Medulla oblongata (tissue), 1 donor: ENCODE results near the gene UMAD1.

Source experiments
- DNase-seq: peaks from one replicate; pipeline ENCODE4 v3.0.0-alpha.2; 2015; ENCODE audit errors: extremely low spot score

Gene UMAD1

GRCh38 chr7:7720750-7721621 lies 80.4 kb downstream of the UMAD1 start:
- no peak for DNase-seq

GRCh38 chr7:7731732-7732131 lies 91.2 kb downstream of the UMAD1 start:
- DNase-seq: no peak

DNA sequence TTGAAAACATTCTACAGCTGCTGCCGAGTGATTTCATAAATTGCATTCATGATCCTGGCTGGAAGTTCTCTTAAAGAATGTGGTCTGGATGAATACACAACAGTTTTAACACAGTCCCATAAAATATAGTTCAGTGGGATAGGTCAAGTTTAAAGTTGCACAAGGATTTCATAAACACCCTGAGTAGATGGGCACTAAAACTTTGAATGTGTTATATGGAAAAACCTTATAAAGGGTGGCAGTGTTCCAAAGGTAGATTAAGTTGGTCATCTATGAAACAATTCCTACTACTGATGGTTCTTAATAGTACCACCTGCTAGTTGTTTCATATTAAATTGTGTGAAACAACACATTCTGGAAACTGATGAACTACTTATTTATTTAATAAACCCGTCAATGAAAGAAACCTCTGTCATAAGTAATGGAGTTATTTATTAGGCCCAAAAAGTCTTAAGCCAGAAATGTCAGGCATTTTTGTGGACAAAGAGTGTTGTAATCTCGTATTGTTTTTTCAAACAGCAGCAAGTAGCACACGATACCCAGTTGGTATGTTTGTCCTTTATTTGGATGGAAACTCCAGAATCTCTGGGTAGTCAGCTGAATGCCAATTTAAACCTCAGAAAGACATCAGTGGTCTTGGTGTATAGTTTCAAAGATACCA lies 92.2 kb downstream of the UMAD1 start:
- no peak for DNase-seq

- DNase-seq: no peak
Measured at GRCh38 chr7:7736671-7737070, 96.1 kb downstream of the UMAD1 start.

DNA sequence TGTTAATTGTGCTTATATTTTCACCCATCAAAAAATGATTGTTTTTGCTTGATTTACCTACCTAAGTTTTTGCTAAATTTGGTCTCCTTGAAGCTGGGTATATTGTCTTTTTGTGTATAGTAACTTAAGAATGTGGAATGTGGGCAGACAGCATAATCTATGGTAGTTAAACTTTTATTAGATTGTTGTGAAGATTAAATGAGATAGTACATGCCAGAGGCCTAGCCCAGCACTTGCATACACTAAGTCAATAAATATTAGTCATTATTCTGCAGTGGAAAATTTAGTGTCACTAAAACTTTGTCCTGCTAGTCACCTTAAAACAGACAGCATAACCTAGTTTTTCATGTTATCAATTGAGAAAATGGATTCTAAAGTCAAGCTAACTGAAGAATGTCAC lies 97.1 kb downstream of the UMAD1 start:
- no peak for DNase-seq

DNA sequence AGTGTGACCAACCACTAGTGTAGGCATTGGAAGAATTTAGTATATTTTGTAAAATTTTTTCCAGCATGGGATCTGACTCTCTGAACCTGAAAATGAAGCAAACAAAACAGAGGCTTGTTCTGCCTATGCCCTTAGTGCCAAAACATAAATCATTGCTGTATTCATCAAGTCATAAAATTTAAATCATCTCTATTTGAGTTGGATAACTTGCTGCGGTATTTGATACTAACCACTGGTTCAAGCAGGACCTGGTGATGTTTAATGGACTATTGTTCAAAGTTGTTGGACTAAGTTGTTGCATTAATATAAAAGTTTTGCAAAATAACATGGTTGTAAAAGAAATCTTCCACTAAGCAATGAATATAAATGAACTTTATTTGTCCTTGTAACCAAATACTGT lies 97.6 kb downstream of the UMAD1 start:
- DNase-seq: no peak

- DNase-seq: no peak
Measured at GRCh38 chr7:7738622-7739021, 98.1 kb downstream of the UMAD1 start.

DNA sequence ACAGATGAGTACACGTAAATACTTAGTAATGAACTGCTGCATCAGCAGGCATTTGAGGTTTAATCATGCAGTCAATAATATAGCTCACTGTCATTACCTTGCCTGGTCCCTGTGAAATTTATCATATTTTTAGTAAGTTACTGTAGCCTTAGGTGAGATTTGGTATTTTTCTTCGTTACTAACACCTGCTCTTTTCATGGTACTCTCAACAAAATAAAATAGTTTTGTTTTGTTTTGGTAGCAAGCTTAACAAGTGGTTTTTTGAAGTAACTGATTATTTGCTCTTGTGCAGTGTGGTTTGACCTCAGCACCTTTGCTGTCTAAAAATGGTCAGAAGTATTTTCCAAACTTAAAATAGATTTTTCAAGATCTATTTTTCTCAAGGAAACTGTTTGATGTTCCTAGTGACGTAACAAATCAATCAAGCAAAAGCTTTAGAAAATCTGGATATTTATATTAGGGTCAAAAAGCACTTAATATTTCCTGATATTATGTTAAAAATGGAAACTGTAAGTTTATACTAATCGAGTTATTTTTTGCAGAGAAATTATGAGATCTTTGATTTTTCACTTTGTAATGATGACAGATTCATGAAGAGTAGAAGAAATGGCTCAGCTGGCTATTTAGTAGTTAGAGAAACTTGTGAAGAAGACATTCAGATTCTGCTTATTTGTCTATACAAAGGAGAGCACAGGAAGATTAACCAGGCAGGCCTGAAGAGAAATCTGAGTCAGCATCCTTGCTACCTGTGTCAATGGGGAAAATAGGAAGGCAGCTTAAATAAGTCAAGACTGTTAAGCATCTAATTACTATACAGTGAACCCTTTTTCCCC lies 98.9 kb downstream of the UMAD1 start:
- peak; percentile 15 for DNase-seq

DNA sequence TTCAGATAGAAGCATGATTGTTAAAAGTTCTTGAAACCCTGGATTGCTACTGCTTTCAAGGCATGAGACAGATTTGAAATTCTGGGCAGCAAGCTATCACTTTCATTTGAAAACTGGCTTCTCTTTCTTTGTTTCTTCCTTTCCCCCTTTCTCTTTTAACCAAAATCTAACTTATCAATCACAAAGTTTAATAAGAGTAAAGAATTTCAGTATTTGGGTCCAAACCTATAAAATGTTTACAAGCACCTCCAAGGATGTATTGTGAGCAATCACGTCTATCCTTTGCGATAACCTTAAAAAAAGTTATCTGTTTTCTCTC lies 99.4 kb downstream of the UMAD1 start:
- DNase-seq: no peak

- no peak for DNase-seq
Measured at GRCh38 chr7:7742223-7742622, 101.7 kb downstream of the UMAD1 start.

- DNase-seq: no peak
Measured at GRCh38 chr7:7745258-7745657, 104.7 kb downstream of the UMAD1 start.

DNA sequence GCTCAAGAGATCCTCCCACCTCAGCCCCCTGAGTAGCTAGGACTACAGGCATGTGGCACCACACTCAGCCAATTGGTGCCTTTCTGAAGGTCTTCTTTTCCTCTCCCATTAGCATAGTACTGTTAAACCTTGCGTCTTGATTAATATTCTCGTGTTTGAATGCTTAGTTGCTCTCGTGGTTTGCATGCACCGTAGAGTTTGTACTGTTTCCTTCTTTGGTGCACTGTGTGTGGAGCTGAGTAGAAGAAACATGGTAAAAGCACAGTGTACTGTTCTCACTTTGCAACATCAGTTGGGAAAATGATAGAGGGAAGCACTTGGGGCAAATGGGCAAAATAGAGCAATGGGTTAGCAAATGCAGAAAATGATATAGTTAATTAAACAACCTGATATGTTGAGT lies 105.4 kb downstream of the UMAD1 start:
- no peak for DNase-seq

DNA sequence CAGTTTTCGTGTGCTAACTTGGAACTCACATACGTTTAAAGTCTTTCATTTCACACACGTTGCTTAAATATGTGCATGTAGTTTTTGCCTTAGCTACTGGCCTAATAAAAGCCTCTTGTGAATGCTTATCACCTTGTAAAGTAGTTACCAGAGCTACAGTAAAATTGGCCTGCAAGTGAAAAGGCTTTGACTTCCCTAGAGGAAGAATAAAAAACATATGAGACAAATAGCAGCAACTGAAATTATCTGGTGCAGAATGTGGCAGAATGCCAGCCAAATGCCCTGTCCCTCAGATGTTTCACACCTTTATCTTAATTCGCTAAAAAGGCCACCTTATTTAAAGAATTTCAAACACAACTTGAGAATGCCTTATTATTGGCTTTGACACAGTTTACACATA lies 105.9 kb downstream of the UMAD1 start:
- no peak for DNase-seq

DNA sequence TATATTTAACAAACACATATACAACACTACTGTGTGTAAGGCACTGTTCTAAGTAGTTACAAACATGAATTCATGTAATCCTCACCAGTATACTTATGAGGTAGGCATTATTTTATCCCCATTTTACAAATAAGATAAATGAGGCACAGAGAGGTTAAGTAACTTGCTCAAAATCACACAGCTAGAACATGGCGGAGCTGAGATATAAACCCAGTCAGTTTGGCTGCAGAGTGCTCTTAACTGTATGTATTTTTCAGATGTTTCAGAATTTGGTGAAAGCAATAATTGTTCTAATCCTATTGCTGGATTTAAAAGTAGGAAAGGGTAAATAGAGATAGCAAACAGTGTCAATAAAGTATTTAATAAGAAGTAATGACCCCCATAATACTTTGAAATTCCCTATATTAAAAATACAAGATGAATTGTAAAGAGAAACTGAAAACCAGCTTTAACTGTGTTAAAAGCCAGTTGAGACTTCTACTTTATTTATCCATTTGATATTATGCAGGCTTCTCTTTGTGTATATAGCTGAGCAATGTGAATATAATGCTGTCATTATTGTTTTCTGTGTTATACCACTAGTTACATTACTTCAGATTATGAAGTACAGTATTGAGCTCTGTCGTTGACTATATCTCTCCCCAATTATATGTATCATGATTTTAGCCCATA lies 110.2 kb downstream of the UMAD1 start:
- DNase-seq: no peak

DNA sequence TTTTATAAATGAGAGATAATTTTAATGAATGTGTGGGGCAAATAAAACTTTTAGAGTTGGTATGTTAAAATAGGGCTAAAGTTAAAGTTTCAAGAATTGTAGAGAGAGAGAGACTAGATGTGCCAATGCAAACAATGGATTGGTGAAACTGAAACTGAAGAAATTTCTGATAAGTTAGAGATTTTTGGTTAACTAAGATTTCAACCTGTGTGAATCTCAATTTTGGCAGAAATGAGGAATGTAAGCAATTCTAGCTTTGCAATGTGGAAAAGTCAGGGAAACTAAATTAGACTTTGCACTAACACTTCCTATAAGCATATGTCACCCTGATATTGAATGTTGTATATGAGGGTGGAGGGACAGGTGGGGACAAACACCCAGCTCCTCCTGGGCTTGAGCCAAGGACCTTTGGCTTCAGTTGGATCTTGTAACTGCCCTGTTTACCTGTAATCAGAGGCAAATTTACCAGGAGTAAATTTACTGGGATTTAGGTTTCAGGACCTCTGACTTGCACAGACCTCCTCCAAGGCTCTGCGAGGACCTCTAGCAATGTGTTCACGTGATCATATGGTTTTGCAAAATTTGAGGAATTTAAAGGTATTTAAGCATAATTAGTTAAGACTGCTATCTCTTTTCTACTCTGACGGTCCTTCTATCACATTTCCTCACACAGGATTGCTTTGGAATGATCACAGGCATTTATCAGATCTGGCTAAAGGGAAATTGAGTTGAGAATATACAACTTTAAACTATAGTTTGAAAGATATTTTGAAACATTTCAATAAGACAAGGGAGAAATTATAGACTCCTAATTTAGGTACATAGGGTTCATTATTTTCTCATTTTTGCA lies 110.9 kb downstream of the UMAD1 start:
- DNase-seq: no peak

GRCh38 chr7:7756577-7756976 lies 116.0 kb downstream of the UMAD1 start:
- no peak for DNase-seq

GRCh38 chr7:7757576-7757975 lies 117.0 kb downstream of the UMAD1 start:
- no peak for DNase-seq

- peak; percentile 56 for DNase-seq
Measured at GRCh38 chr7:7761340-7761973, 120.9 kb downstream of the UMAD1 start.

DNA sequence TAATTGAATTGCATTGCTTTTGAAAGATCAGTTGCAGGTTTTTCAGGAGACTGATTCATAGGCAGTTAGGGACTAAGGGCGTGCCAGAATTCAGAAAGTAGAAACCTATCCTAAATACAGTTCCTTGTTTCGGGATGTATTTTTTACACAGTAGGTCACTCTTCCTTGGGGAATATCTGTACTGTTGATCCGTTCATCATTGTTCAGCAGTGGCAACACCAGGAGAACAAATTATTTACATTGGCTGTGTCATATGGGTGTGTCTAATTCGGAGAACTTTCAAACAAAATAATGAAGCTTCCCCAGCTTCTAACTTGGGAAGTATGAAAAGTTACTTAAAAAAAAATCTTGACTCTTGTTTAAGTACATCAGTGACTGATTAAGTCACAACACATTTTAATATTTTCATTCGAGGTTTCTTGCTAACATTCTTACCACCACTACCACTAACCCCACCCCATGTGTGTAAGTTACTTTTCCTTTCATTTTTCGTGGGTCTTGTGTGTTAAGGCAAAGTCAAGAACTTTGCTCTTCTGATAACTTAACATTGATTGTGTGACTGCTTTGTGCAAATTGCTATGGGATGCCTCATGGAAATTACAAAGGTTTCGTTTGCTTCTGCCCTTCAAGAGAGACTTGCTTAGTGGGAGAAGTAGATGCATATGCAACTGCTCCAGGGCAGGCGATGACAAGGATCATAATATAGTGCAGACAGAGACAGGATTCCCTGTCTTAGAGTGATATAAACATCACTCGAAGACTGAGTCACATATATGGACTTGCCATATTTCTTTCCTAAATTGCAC lies 121.6 kb downstream of the UMAD1 start:
- DNase-seq: peak; percentile 59
